Panc1 (cell line): ENCODE data around the gene VAT1L. TPM values are rescaled to one million over a fixed set of nuclear protein-coding genes. Genes with fewer than 3 reads are reported as not detected.

Experiments used
- ATAC-seq: fragments of 200-7000 bp; cut with Tn5 transposase; 2 replicates; pipeline ENCODE4 v1.9.1; 2020; ENCODE audit warnings: mild to moderate bottlenecking, moderate library complexity
- BruUV-seq: library from RNA; stranded (reverse); fragments of 400-500 nt; replicated peaks from 2 replicates; lab custom pipeline; 2021; lab: Mats Ljungman, UMichigan
- CTCF ChIA-PET: fragments of 300-600 bp; sonication (Branson Sonifier 250); formaldehyde crosslinking; loops from one replicate; lab custom pipeline; 2022; ENCODE audit warnings: antibody characterized with exemption; lab: Charles Lee
- POLR2A ChIA-PET: fragments of 300-600 bp; sonication (Branson Sonifier 250); formaldehyde crosslinking; loops from one replicate; lab custom pipeline; 2022; ENCODE audit warnings: antibody characterized with exemption; lab: Charles Lee
- DNase-seq: peaks from one replicate; pipeline ENCODE4 v3.0.0-alpha.2; 2010; ENCODE audit warnings: low read depth, low spot score
- H3K27ac ChIP-seq: 2 replicates; pipeline ENCODE4 v1.5.1; 2011; ENCODE audit warnings: mild to moderate bottlenecking, low read length, inconsistent platforms
- H3K27me3 ChIP-seq: fragments of 200-500 bp; sonication (Bioruptor generic); 2 replicates; pipeline ENCODE4 v1.6.0; 2014; ENCODE audit warnings: low read length, inconsistent platforms; ENCODE audit not compliant: control insufficient read depth, insufficient read depth
- H3K36me3 ChIP-seq: fragments of 200-500 bp; sonication (Bioruptor generic); 2 replicates; pipeline ENCODE4 v1.5.1; 2014; ENCODE audit warnings: inconsistent platforms, mild to moderate bottlenecking, low read length, moderate library complexity; ENCODE audit not compliant: control insufficient read depth, insufficient read depth
- H3K4me1 ChIP-seq: 2 replicates; pipeline ENCODE4 v1.5.1; 2011; ENCODE audit warnings: inconsistent platforms, mild to moderate bottlenecking, low read length, moderate library complexity; ENCODE audit not compliant: control insufficient read depth, insufficient read depth
- H3K4me3 ChIP-seq, 2 experiments: 2 replicates each; pipeline ENCODE4 v1.5.1; 2011 to 2012; ENCODE audit warnings: low read depth in 2 of 2, low read length in 2 of 2, mild to moderate bottlenecking in 2 of 2, inconsistent platforms in 1 of 2, moderate library complexity in 1 of 2
- H3K9me3 ChIP-seq: fragments of 200-500 bp; sonication (Bioruptor generic); 2 replicates; pipeline ENCODE4 v1.5.1; 2014; ENCODE audit warnings: low read depth, mild to moderate bottlenecking, inconsistent platforms, low read length, moderate library complexity; ENCODE audit not compliant: control insufficient read depth, insufficient read depth
- CTCF ChIP-seq: fragments of 450-650 bp; IDR thresholded peaks from 2 replicates; pipeline ENCODE4 v1.5.1; 2017; ENCODE audit warnings: mild to moderate bottlenecking
- POLR2AphosphoS5 ChIP-seq: IDR thresholded peaks from 2 replicates; pipeline ENCODE4 v1.6.1; 2012; ENCODE audit warnings: mild to moderate bottlenecking, low read depth, low read length, moderate library complexity
- REST ChIP-seq, 2 experiments: IDR thresholded peaks; 2 replicates each; pipeline ENCODE4 v1.6.1; 2011 to 2012; ENCODE audit warnings: low read depth in 2 of 2, control low read depth in 1 of 2, low read length in 1 of 2, mild to moderate bottlenecking in 1 of 2, moderate library complexity in 1 of 2; ENCODE audit not compliant: insufficient read depth in 1 of 2
- SIN3A ChIP-seq: IDR thresholded peaks from 2 replicates; pipeline ENCODE4 v1.6.1; 2012; ENCODE audit warnings: low read depth, mild to moderate bottlenecking, low read length, moderate library complexity, borderline replicate concordance; ENCODE audit not compliant: insufficient read depth
- TCF7L2 ChIP-seq: IDR thresholded peaks from 2 replicates; pipeline ENCODE4 v1.6.1; 2011; ENCODE audit warnings: mild to moderate bottlenecking, low read depth, low read length, inconsistent platforms
- in situ Hi-C: cut with HindIII; loops from 2 replicates; pipeline ENCODE4 v1.10.0; 2016; ENCODE audit warnings: low sequenced_read_pairs, low pct_unique_long_range_greater_than_20kb
- intact Hi-C: fragments of 100-400 bp; cut with micrococcal nuclease; formaldehyde crosslinking; loops from one replicate; pipeline ENCODE4 v1.10.0; 2022; ENCODE audit not compliant: unreplicated experiment
- total RNA-seq: library from RNA; stranded (reverse); gene quantifications from one replicate; pipeline ENCODE4 v1.2.1, GENCODE V29; 2021; ENCODE audit not compliant: unreplicated experiment

The VAT1L gene
- total RNA-seq, 1 experiment from 2014 or later, result not detected

GRCh38 chr16:78004517-78004916, 216.2 kb downstream of the VAT1L start:
- CTCF ChIA-PET, result interaction anchor here (1.1 kb wide), 1 partner anchor 9 kb away, joined by 3 read pairs; no protein-coding TSS in a partner anchor
- H3K9me3 ChIP-seq, result no peaks in the 10 kb centered on the region
- H3K27ac ChIP-seq, result no peak overlapping the region
- intact Hi-C loops (no loop called here), in situ Hi-C loops (no loop called here)
- no peak for TF ChIP-seq POLR2AphosphoS5
- no peak for TF ChIP-seq CTCF
- no peak for TF ChIP-seq REST (IDR thresholded peaks at IDR 0.05; ENCODE audit: insufficient read depth in 1 of 2, low read depth in 2 of 2, low read length in 1 of 2)
- TF ChIP-seq SIN3A, result no peak
- TF ChIP-seq TCF7L2, result no peak
- BruUV-seq, result no TSS peak
- H3K36me3 ChIP-seq, result no peaks in the 10 kb centered on the region
- H3K4me3 ChIP-seq, result no peak overlapping the region
- no peaks in the 10 kb centered on the region for H3K4me1 ChIP-seq
- POLR2A ChIA-PET, result no interaction called here
- no peak for DNase-seq
- ATAC-seq, result no peak
- no peaks in the 10 kb centered on the region for H3K27me3 ChIP-seq

- H3K9me3 ChIP-seq, result no peaks in the 10 kb centered on the region
- in situ Hi-C loops, result no loop called here
- BruUV-seq, result no TSS peak
- no peak overlapping the region for H3K4me3 ChIP-seq
- POLR2A ChIA-PET, result no interaction called here
- no peaks in the 10 kb centered on the region for H3K27me3 ChIP-seq
- CTCF ChIA-PET, result no interaction called here
- ATAC-seq, result no peak
- no peak for DNase-seq
- H3K4me1 ChIP-seq, result no peaks in the 10 kb centered on the region
- no peaks in the 10 kb centered on the region for H3K36me3 ChIP-seq
- H3K27ac ChIP-seq, result no peak overlapping the region
- TF ChIP-seq POLR2AphosphoS5 (no peak), CTCF (peak; percentile 37)
- intact Hi-C loops, result no loop called here
Measured at GRCh38 chr16:78005881-78006280, 217.5 kb downstream of the VAT1L start.
